ENCODE results near the gene EIF3J. TPM values are rescaled to one million over a fixed set of nuclear protein-coding genes. Genes with fewer than 3 reads are reported as not detected.
A peak's percentile ranks its signal among the peaks of the same experiment; 100 is the strongest.
"Not testable (repeated sequence)": the region's sequence is repeated elsewhere in the genome, so short reads cannot be mapped to it uniquely, and the experiment has no call there.

The EIF3J gene
- total RNA-seq, 1 donor: 52.2 TPM

DNA sequence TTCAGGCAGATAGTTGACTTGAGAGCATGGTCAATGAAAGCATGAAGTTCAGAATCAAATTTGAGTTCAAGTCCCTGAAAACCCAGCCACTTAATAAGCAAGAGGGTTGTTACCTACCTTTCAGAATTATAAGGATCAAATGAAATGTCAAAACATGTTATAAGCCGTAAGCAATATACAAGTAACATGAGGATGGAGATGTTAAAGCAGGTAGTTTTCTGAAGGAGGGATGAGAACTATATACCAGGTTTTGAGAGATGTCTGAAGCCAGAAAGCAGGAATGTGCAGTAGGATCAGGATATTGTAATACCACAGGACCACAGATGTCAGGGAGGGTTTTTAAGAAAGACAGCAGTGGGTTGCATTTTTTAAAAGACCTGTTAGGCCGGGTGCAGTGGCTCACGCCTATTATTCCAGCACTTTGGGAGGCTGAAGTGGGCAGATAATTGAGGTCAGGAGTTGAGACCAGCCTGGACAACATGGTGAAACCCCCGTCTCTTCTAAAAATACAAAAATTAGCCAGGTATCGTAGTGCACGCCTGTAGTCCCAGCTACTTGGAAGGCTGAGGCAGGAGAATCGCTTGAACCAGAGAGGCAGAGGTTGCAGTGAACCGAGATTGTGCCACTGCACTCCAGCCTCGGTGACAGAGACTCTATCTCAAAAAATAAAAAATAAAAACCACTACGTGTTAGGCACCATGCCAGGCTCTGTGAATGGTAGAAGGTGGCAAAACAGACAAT, 6.9 kb upstream of the EIF3J start:
- TF ChIP-seq, protein P1, sequence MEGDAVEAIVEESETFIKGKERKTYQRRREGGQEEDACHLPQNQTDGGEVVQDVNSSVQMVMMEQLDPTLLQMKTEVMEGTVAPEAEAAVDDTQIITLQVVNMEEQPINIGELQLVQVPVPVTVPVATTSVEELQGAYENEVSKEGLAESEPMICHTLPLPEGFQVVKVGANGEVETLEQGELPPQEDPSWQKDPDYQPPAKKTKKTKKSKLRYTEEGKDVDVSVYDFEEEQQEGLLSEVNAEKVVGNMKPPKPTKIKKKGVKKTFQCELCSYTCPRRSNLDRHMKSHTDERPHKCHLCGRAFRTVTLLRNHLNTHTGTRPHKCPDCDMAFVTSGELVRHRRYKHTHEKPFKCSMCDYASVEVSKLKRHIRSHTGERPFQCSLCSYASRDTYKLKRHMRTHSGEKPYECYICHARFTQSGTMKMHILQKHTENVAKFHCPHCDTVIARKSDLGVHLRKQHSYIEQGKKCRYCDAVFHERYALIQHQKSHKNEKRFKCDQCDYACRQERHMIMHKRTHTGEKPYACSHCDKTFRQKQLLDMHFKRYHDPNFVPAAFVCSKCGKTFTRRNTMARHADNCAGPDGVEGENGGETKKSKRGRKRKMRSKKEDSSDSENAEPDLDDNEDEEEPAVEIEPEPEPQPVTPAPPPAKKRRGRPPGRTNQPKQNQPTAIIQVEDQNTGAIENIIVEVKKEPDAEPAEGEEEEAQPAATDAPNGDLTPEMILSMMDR (IDR thresholded peaks at IDR 0.05; ENCODE audit: insufficient read depth, low read depth, low read length): no peak
- no peak overlapping the region for H3K4me3 ChIP-seq (ENCODE audit: low read depth, low read length)
- no peak for DNase-seq (ENCODE audit: low read depth)

- no peak overlapping the region for H3K4me3 ChIP-seq (ENCODE audit: low read depth, low read length)
- DNase-seq (ENCODE audit: low read depth): no peak
- TF ChIP-seq, protein P1 (IDR thresholded peaks at IDR 0.05; ENCODE audit: insufficient read depth, low read depth, low read length): no peak
Observed at GRCh38 chr15:44530653-44531052, 6.3 kb upstream of the EIF3J start.

DNA sequence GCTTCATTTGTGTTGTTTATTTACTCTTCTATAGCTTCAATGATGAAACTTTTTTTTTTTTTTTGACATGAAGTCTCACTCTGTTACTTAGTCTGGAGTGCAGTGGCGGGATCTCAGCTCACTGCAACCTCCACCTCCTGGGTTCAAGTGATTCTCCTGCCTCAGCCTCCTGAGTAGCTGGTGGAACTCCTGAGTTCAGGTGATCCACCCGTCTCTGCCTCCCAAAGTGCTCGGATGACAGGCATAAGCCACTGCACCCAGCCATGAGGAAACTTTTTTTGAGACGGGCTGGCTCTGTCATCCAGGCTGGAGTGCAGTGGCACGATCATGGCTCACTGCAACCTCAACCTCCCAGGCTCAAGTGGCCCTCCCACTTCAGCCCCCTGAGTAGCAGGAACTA, 4.7 kb upstream of the EIF3J start:
- H3K4me3 ChIP-seq (ENCODE audit: low read depth, low read length); DNase-seq (ENCODE audit: low read depth): not testable (repeated sequence)

- H3K4me3 ChIP-seq (ENCODE audit: low read depth, low read length): no peak overlapping the region
- TF ChIP-seq, protein P1 (IDR thresholded peaks at IDR 0.05; ENCODE audit: insufficient read depth, low read depth, low read length): no peak
- no peak for DNase-seq (ENCODE audit: low read depth)
Observed at GRCh38 chr15:44532689-44533088, 4.3 kb upstream of the EIF3J start.

- no peak for DNase-seq (ENCODE audit: low read depth)
- H3K4me3 ChIP-seq (ENCODE audit: low read depth, low read length): no peak overlapping the region
- TF ChIP-seq, protein P1 (IDR thresholded peaks at IDR 0.05; ENCODE audit: insufficient read depth, low read depth, low read length): no peak
Observed at GRCh38 chr15:44535092-44535491, 1.9 kb upstream of the EIF3J start.

- peak overlapping the region; percentile 89 for H3K4me3 ChIP-seq (ENCODE audit: low read depth, low read length)
- DNase-seq (ENCODE audit: low read depth): no peak
- TF ChIP-seq, protein P1 (IDR thresholded peaks at IDR 0.05; ENCODE audit: insufficient read depth, low read depth, low read length): no peak
Observed at GRCh38 chr15:44535523-44536301, 1.2 kb upstream of the EIF3J start.

DNA sequence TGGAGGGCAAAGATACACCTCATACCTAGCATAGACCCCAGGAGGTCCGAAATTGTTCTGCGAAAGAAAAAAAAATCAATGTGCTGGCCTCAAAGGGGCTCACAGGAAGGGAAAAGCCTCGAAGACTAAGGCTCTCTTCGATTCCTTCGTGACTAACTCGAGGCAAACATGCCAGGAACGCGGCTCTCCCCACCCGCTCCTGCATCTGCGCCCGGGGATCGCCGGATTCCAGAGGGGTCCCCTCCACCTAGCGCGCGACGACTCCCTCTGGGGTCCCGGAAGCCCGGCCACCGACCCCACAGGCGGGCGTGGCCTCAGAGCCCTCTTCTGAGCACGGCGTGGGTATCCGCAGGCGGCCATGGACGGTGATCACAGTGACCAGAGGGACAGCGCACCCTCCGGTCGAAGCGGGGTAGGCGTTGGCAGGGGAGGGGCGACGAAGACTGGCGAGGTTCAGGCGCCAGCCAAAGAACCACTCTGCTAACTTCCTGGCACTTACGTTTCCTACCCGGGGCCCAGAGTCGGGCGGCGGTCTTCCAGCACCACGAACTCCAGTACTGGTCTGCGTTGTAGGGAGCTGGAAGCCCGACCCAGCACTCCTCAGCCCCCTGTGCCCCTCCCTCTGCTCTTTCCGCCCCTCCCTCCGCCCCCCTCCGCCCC, 515 bp upstream of the EIF3J start:
- no peak for DNase-seq (ENCODE audit: low read depth)
- TF ChIP-seq, protein P1 (IDR thresholded peaks at IDR 0.05; ENCODE audit: insufficient read depth, low read depth, low read length): peak; percentile 45
- H3K4me3 ChIP-seq (ENCODE audit: low read depth, low read length): peak overlapping the region; percentile 89

Data from fibroblast of villous mesenchyme (primary cell).